GM23338 (cell line): ENCODE data around the gene MAPRE2. TPM values are rescaled to one million over a fixed set of nuclear protein-coding genes. Genes with fewer than 3 reads are reported as not detected.

Experiments
- ATAC-seq: fragments of 200-7000 bp; cut with Tn5 transposase; 3 replicates; pipeline ENCODE4 v1.9.1; 2020
- DNase-seq: peaks from one replicate; pipeline ENCODE4 v3.0.0-alpha.2; 2015; ENCODE audit warnings: low spot score
- H2AFZ ChIP-seq: fragments of 200-600 bp; sonication (generic); 2 replicates; pipeline ENCODE4 v1.8.0; 2016; ENCODE audit warnings: antibody characterized with exemption, mild to moderate bottlenecking, moderate library complexity
- H3F3A ChIP-seq: fragments of 200-600 bp; sonication (generic); replicated peaks from 2 replicates; pipeline ENCODE4 v1.8.0; 2017; ENCODE audit warnings: antibody characterized with exemption, mixed run types, low read depth
- H3K27ac ChIP-seq: fragments of 200-600 bp; sonication (generic); 2 replicates; pipeline ENCODE4 v1.6.1; 2016; ENCODE audit warnings: low read depth
- H3K27me3 ChIP-seq: fragments of 200-600 bp; sonication (generic); 2 replicates; pipeline ENCODE4 v1.8.0; 2016; ENCODE audit warnings: mild to moderate bottlenecking, mixed run types, moderate library complexity; ENCODE audit not compliant: insufficient read depth
- H3K36me3 ChIP-seq: fragments of 200-600 bp; sonication (generic); 2 replicates; pipeline ENCODE4 v1.8.0; 2016; ENCODE audit warnings: mild to moderate bottlenecking; ENCODE audit not compliant: insufficient read depth
- H3K4me1 ChIP-seq: fragments of 200-600 bp; sonication (generic); 2 replicates; pipeline ENCODE4 v1.8.0; 2016; ENCODE audit warnings: mild to moderate bottlenecking, moderate library complexity; ENCODE audit not compliant: insufficient read depth
- H3K4me2 ChIP-seq: fragments of 200-600 bp; sonication (generic); 2 replicates; pipeline ENCODE4 v1.7.1; 2017; ENCODE audit warnings: mixed run types
- H3K4me3 ChIP-seq: fragments of 200-600 bp; sonication (generic); 2 replicates; pipeline ENCODE4 v1.6.1; 2016; ENCODE audit warnings: mixed run types
- H3K79me2 ChIP-seq: fragments of 200-600 bp; sonication (generic); replicated peaks from 2 replicates; pipeline ENCODE4 v1.8.0; 2017; ENCODE audit warnings: mild to moderate bottlenecking; ENCODE audit not compliant: insufficient read depth
- H3K9me2 ChIP-seq: fragments of 200-600 bp; sonication (generic); 2 replicates; pipeline ENCODE4 v1.8.0; 2017; ENCODE audit not compliant: insufficient read depth
- H4K20me1 ChIP-seq: fragments of 200-600 bp; sonication (generic); replicated peaks from 2 replicates; pipeline ENCODE4 v1.8.0; 2017; ENCODE audit warnings: mild to moderate bottlenecking; ENCODE audit not compliant: insufficient read depth
- H3K27ac Mint-ChIP-seq: 2 replicates; pipeline ENCODE4 v1.8.0; 2020; ENCODE audit warnings: inconsistent platforms, mild to moderate bottlenecking, moderate library complexity, mixed read lengths
- H3K27me3 Mint-ChIP-seq: 3 replicates; pipeline ENCODE4 v1.8.0; 2022; ENCODE audit warnings: low read depth, mild to moderate bottlenecking, moderate library complexity, mixed read lengths, inconsistent platforms; ENCODE audit not compliant: insufficient read depth, poor library complexity
- H3K36me3 Mint-ChIP-seq: 3 replicates; pipeline ENCODE4 v1.8.0; 2021; ENCODE audit warnings: low read depth, mild to moderate bottlenecking, inconsistent platforms, moderate library complexity, mixed read lengths
- H3K4me1 Mint-ChIP-seq: 3 replicates; pipeline ENCODE4 v1.8.0; 2020; ENCODE audit warnings: mild to moderate bottlenecking, inconsistent platforms, mixed read lengths
- H3K4me3 Mint-ChIP-seq: 3 replicates; pipeline ENCODE4 v1.8.0; 2021; ENCODE audit warnings: moderate library complexity, mild to moderate bottlenecking, inconsistent platforms, mixed read lengths
- H3K9me3 Mint-ChIP-seq: 3 replicates; pipeline ENCODE4 v1.8.0; 2020; ENCODE audit warnings: moderate library complexity, mild to moderate bottlenecking, inconsistent platforms, mixed read lengths
- CREB1 ChIP-seq: fragments of 250-450 bp; sonication (Bioruptor Pico); IDR thresholded peaks from 2 replicates; pipeline ENCODE4 v1.5.0; 2020; ENCODE audit warnings: low read depth, mild to moderate bottlenecking, moderate library complexity
- CTCF ChIP-seq, 2 experiments: fragments of 200-600 bp in 1 of 2; sonication (generic) in 1 of 2; conservative IDR thresholded peaks; 2 replicates each; pipeline versions ENCODE4 v1.5.1 to v1.6.1; 2016 to 2017; ENCODE audit warnings: antibody characterized with exemption in 2 of 2, low read depth in 2 of 2, mild to moderate bottlenecking in 2 of 2, moderate library complexity in 1 of 2
- ETS1 ChIP-seq: IDR thresholded peaks from 2 replicates; pipeline ENCODE4 v1.6.1; 2016; ENCODE audit warnings: antibody characterized with exemption
- EZH2 ChIP-seq: fragments of 200-600 bp; sonication (generic); IDR thresholded peaks from one replicate; pipeline ENCODE4 v1.8.0; 2017; ENCODE audit warnings: antibody characterized with exemption, mild to moderate bottlenecking, low read depth; ENCODE audit not compliant: unreplicated experiment
- EZH2phosphoT487 ChIP-seq: fragments of 200-600 bp; sonication (generic); IDR thresholded peaks from one replicate; pipeline ENCODE4 v1.8.1; 2018; ENCODE audit warnings: antibody characterized with exemption; ENCODE audit not compliant: unreplicated experiment
- JUNB ChIP-seq: IDR thresholded peaks from one replicate; pipeline ENCODE4 v1.6.1; 2016; ENCODE audit warnings: antibody characterized with exemption; ENCODE audit not compliant: unreplicated experiment
- NANOG ChIP-seq: IDR thresholded peaks from 2 replicates; pipeline ENCODE4 v1.6.1; 2016; ENCODE audit warnings: antibody characterized with exemption, borderline replicate concordance
- POLR2AphosphoS5 ChIP-seq: IDR thresholded peaks from 2 replicates; pipeline ENCODE4 v1.6.1; 2016; ENCODE audit warnings: antibody characterized with exemption, low read depth
- REST ChIP-seq: IDR thresholded peaks from one replicate; pipeline ENCODE4 v1.6.1; 2018; ENCODE audit warnings: antibody characterized with exemption; ENCODE audit not compliant: unreplicated experiment
- STAT1 ChIP-seq: IDR thresholded peaks from one replicate; pipeline ENCODE4 v1.6.1; 2016; ENCODE audit warnings: antibody characterized with exemption; ENCODE audit not compliant: unreplicated experiment
- ZNF331 ChIP-seq: fragments of 250-450 bp; sonication (Bioruptor Pico); IDR thresholded peaks from 2 replicates; pipeline ENCODE4 v1.5.0; 2020; ENCODE audit warnings: low read depth, mild to moderate bottlenecking, moderate library complexity
- ZNF462 ChIP-seq: fragments of 250-450 bp; sonication (Bioruptor Pico); IDR thresholded peaks from 2 replicates; pipeline ENCODE4 v1.5.0; 2020; ENCODE audit warnings: mild to moderate bottlenecking, moderate library complexity
- polyA plus RNA-seq: library from polyadenylated mRNA; unstranded; fragments of >200 nt; fragmentation: Nextera tagmentation; extraction: Ambion mirVana; gene quantifications from 2 replicates; pipeline ENCODE4 v1.2.1, GENCODE V29; 2016
- total RNA-seq: library from RNA; depleted of rRNA; stranded (reverse); fragments of >200 nt; shearing (Covaris generic); gene quantifications from 2 replicates; pipeline ENCODE4 v1.2.3, GENCODE V29; 2014

Gene MAPRE2
- total and polyA plus RNA-seq, 2 experiments from 2014 or later, result 17.8 to 40.4 TPM

- TF ChIP-seq ETS1, result no peak
- TF ChIP-seq NANOG, result no peak
- TF ChIP-seq JUNB, result no peak
- no peak for TF ChIP-seq STAT1
- no peak for TF ChIP-seq EZH2phosphoT487
- no peak for TF ChIP-seq EZH2
Observed at GRCh38 chr18:35106013-35106844, 65.0 kb downstream of the MAPRE2 start (continued).

GRCh38 chr18:35106845-35107148, 65.6 kb downstream of the MAPRE2 start:
- no peak overlapping the region for H2AFZ ChIP-seq
- no peaks in the 10 kb centered on the region; the same call in 1 of the 2 replicates for H3K79me2 ChIP-seq
- H3K9me2 ChIP-seq, result no peaks in the 10 kb centered on the region
- H3K9me3 Mint-ChIP-seq, result no peaks in the 10 kb centered on the region
- ATAC-seq, result no peak
- H3K4me1 ChIP-seq, result no peaks in the 10 kb centered on the region
- H3K27ac ChIP-seq, result no peak overlapping the region
- H3K4me2 ChIP-seq, result no peak overlapping the region
- no peak for DNase-seq
- H3K27me3 Mint-ChIP-seq, result no peaks in the 10 kb centered on the region
- no peaks in the 10 kb centered on the region for H3K36me3 ChIP-seq
- no peaks in the 10 kb centered on the region for H3F3A ChIP-seq
- no peaks in the 10 kb centered on the region for H4K20me1 ChIP-seq
- no peaks in the 10 kb centered on the region for H3K27me3 ChIP-seq
- no peak overlapping the region for H3K4me3 Mint-ChIP-seq
- no peak overlapping the region for H3K27ac Mint-ChIP-seq
- H3K4me3 ChIP-seq, result no peak overlapping the region
- 0 out of 3 replicates have a peak, but pooled peaks cover 5% of the 10 kb centered on the region for H3K36me3 Mint-ChIP-seq
- no peaks in the 10 kb centered on the region for H3K4me1 Mint-ChIP-seq
- TF ChIP-seq POLR2AphosphoS5 (no peak), CREB1 (CRISPR knock-in tag) (no peak), ZNF462 (CRISPR knock-in tag) (no peak), CTCF (conservative IDR thresholded peaks at IDR 0.05; ENCODE audit: low read depth in 2 of 2) (no peak), EZH2phosphoT487 (no peak), EZH2 (no peak), ZNF331 (CRISPR knock-in tag) (no peak), JUNB (no peak), NANOG (no peak), REST (no peak)
